ENCODE data around the gene TMIGD3. TPM values are rescaled to one million over a fixed set of nuclear protein-coding genes. Genes with fewer than 3 reads are reported as not detected.
A peak's percentile ranks its signal among the peaks of the same experiment; 100 is the strongest.

Gene TMIGD3
- total RNA-seq, 1 experiment from 2014 or later: not detected

DNA sequence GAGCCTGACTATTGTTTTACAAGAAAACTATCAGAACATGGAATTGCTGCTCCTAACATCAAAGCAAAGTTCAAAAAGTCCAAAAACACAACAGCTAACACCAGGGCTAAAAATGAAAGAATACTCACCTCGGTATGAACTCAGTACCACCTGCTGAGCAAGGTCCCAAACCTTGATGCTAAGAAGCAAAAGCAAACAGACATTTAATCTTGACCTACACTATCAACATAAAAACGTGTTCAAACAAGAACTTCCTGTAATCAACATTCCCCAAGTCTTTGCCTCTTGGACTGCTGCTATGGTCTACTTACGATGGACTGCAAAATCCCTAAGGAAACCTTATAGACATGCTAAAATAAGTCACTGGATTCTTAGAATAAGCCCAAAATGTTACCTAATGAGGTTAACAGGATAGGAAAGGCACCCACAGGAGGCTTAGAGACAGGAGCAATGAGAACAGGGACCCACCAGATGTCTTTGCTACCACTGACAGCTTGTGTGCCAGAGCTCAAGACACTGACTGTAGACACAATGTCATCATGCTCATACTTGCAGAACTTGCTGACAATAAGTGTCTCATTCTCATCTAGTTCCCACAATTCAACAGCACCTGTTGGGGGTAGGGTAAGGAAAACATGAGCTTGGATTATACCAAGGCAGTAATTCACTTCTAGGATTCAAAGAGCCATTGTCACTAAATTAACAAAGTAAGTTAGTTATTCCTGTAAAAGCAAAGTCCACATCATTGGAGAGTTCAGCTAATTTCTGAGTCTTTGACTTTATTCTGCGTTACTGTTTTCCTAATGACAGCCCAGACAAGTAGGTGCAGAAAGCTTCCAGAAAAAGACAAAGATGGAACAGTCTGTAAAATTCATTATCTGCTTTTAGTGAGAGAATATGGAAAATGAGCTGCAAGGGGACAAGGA is 56.2 kb downstream of the TMIGD3 start:
- peaks cover 23% of the 10 kb centered on the region for H3K4me1 ChIP-seq (replicated peaks; ENCODE audit: insufficient read depth)
- H3K79me2 ChIP-seq (ENCODE audit: low read depth): peaks cover 72% of the 10 kb centered on the region
- H3K36me3 ChIP-seq (ENCODE audit: low read depth): peaks cover 62% of the 10 kb centered on the region
- no TSS peak for BruUV-seq (replicated peaks)
- H3K27ac ChIP-seq: no peak overlapping the region
- intact Hi-C loops (cut with micrococcal nuclease; ENCODE audit: unreplicated experiment): loop anchor here (10.0 kb wide), 1 partner anchor 302 kb away; the partner anchor contains the start of genes CEPT1 and DRAM2
- H3K9me3 ChIP-seq (ENCODE audit: insufficient read depth, low read depth): no peaks in the 10 kb centered on the region
- TF ChIP-seq EZH2 (IDR thresholded peaks at IDR 0.05; ENCODE audit: low read depth): no peak
- TF ChIP-seq, protein P1, sequence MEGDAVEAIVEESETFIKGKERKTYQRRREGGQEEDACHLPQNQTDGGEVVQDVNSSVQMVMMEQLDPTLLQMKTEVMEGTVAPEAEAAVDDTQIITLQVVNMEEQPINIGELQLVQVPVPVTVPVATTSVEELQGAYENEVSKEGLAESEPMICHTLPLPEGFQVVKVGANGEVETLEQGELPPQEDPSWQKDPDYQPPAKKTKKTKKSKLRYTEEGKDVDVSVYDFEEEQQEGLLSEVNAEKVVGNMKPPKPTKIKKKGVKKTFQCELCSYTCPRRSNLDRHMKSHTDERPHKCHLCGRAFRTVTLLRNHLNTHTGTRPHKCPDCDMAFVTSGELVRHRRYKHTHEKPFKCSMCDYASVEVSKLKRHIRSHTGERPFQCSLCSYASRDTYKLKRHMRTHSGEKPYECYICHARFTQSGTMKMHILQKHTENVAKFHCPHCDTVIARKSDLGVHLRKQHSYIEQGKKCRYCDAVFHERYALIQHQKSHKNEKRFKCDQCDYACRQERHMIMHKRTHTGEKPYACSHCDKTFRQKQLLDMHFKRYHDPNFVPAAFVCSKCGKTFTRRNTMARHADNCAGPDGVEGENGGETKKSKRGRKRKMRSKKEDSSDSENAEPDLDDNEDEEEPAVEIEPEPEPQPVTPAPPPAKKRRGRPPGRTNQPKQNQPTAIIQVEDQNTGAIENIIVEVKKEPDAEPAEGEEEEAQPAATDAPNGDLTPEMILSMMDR (conservative IDR thresholded peaks at IDR 0.05): no peak
- CTCF ChIA-PET: interaction anchor here (0.7 to 1.9 kb wide), 2 partner anchors 61 to 225 kb away, joined by 3 to 5 read pairs; no protein-coding TSS in a partner anchor
- peak overlapping the region; percentile 95 for H3K4me2 ChIP-seq
- DNase-seq: no peak
- no peaks in the 10 kb centered on the region for H3K27me3 ChIP-seq (ENCODE audit: insufficient read depth, low read depth)
- no peaks in the 10 kb centered on the region for H3K9me2 ChIP-seq (ENCODE audit: insufficient read depth)
- H2AFZ ChIP-seq: no peak overlapping the region
- peak overlapping the region; percentile 85 for H3K4me3 ChIP-seq
- no peaks in the 10 kb centered on the region for H3F3A ChIP-seq (ENCODE audit: insufficient read depth, low read depth)
- peaks cover 6% of the 10 kb centered on the region; the same call in 1 of the 2 replicates for H4K20me1 ChIP-seq (ENCODE audit: insufficient read depth)
- POLR2A ChIA-PET (ENCODE audit: unreplicated experiment): no interaction called here

DNA sequence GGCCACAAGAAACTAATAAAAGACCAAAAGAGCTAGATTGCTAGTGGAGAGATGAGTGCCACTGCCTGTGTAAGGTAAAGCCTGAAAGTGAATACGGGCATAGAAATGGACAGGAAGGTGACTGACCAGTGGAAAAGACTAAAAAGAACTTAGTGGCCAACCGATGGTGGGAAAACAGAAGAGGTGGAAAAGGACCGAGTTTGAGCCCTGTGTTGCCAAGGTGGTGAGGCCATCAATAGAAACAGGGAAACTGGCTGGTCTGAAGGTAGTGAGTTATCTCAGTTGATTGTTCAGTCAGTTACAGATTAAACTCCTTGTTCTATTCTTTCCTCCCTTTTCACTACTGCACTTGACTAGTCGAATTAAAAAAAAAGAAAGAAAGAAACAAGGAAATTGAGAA is 56.9 kb downstream of the TMIGD3 start:
- Histone ChIP-seq H3K27me3 (ENCODE audit: insufficient read depth, low read depth) (no peaks in the 10 kb centered on the region), H3K36me3 (ENCODE audit: low read depth) (peaks cover 68% of the 10 kb centered on the region), H3K4me3 (no peak overlapping the region), H3K4me2 (no peak overlapping the region), H4K20me1 (ENCODE audit: insufficient read depth) (peaks cover 12% of the 10 kb centered on the region; the same call in 1 of the 2 replicates), H3K9me2 (ENCODE audit: insufficient read depth) (no peaks in the 10 kb centered on the region), H2AFZ (no peak overlapping the region), H3K9me3 (ENCODE audit: insufficient read depth, low read depth) (no peaks in the 10 kb centered on the region), H3K79me2 (ENCODE audit: low read depth) (peaks cover 65% of the 10 kb centered on the region), H3K4me1 (replicated peaks; ENCODE audit: insufficient read depth) (peaks cover 23% of the 10 kb centered on the region), H3K27ac (no peak overlapping the region), H3F3A (ENCODE audit: insufficient read depth, low read depth) (no peaks in the 10 kb centered on the region)
- BruUV-seq (replicated peaks): no TSS peak
- no peak for DNase-seq
- TF ChIP-seq, protein P1 (conservative IDR thresholded peaks at IDR 0.05): no peak
- TF ChIP-seq EZH2 (IDR thresholded peaks at IDR 0.05; ENCODE audit: low read depth): no peak
- CTCF ChIA-PET: no interaction called here
- intact Hi-C loops (cut with micrococcal nuclease; ENCODE audit: unreplicated experiment): loop anchor here (10.0 kb wide), 1 partner anchor 302 kb away; the partner anchor contains the start of genes CEPT1 and DRAM2
- POLR2A ChIA-PET (ENCODE audit: unreplicated experiment): no interaction called here

DNA sequence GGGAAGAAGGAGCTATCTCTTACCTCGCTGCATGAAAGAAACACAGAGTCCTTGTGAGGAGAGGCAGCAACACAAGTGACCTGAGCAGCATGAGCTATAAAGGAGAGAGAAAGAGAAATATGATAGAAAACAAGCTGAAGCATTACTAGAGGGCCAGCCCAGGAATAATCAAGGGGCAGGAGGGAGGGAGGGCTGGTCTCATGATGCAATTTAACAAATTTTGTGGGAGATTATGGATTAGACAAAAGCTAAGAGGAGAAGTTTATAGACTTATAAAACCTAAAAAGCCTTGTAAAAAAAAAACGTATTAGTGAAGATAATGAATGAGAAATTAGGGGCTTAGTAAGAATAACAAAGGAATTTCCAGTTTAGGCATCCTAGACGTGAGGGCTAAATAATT is 59.4 kb downstream of the TMIGD3 start:
- Histone ChIP-seq H3K4me2 (no peak overlapping the region), H3K4me1 (replicated peaks; ENCODE audit: insufficient read depth) (peaks cover 8% of the 10 kb centered on the region), H3K36me3 (ENCODE audit: low read depth) (peaks cover 76% of the 10 kb centered on the region), H3K27me3 (ENCODE audit: insufficient read depth, low read depth) (no peaks in the 10 kb centered on the region), H3K9me3 (ENCODE audit: insufficient read depth, low read depth) (no peaks in the 10 kb centered on the region), H2AFZ (no peak overlapping the region), H4K20me1 (ENCODE audit: insufficient read depth) (peaks cover 12% of the 10 kb centered on the region; the same call in 1 of the 2 replicates), H3K4me3 (no peak overlapping the region), H3K9me2 (ENCODE audit: insufficient read depth) (no peaks in the 10 kb centered on the region), H3F3A (ENCODE audit: insufficient read depth, low read depth) (no peaks in the 10 kb centered on the region; the same call in 1 of the 2 replicates), H3K79me2 (ENCODE audit: low read depth) (peaks cover 42% of the 10 kb centered on the region), H3K27ac (no peak overlapping the region)
- DNase-seq: no peak
- BruUV-seq (replicated peaks): no TSS peak
- CTCF ChIA-PET: interaction anchor here (0.7 kb wide), 1 partner anchor 21 kb away, joined by 3 read pairs; no protein-coding TSS in a partner anchor
- POLR2A ChIA-PET (ENCODE audit: unreplicated experiment): no interaction called here
- no peak for TF ChIP-seq EZH2 (IDR thresholded peaks at IDR 0.05; ENCODE audit: low read depth)
- TF ChIP-seq, protein P1 (conservative IDR thresholded peaks at IDR 0.05): no peak
- intact Hi-C loops (cut with micrococcal nuclease; ENCODE audit: unreplicated experiment): loop anchor here (10.0 kb wide), 1 partner anchor 299 kb away; the partner anchor contains the start of genes CEPT1 and DRAM2
